Astrocyte (in vitro differentiated cells and primary cell): ENCODE measurements around the gene DIP2C. TPM values are rescaled to one million over a fixed set of nuclear protein-coding genes. Genes with fewer than 3 reads are reported as not detected.
A peak's percentile ranks its signal among the peaks of the same experiment; 100 is the strongest.

Experiments used
- DNase-seq: peaks from one replicate; pipeline ENCODE4 v3.0.0-alpha.2; 2010; ENCODE audit warnings: low read depth
- FAIRE-seq: peaks from 2 replicates; lab custom pipeline; 2011; peaks lifted over from hg19 to GRCh38; lab: Jason Lieb, UNC
- H2AFZ ChIP-seq: 2 replicates; pipeline ENCODE4 v1.6.0; 2012; ENCODE audit warnings: low read depth, low read length, inconsistent platforms
- H3K27ac ChIP-seq: 2 replicates; pipeline ENCODE4 v1.5.1; 2011; ENCODE audit warnings: low read depth, low read length, inconsistent platforms
- H3K27me3 ChIP-seq: 2 replicates; pipeline ENCODE4 v1.6.0; 2011; ENCODE audit warnings: low read length, inconsistent platforms; ENCODE audit not compliant: insufficient read depth
- H3K36me3 ChIP-seq: 2 replicates; pipeline ENCODE4 v1.5.1; 2011; ENCODE audit warnings: low read length, inconsistent platforms; ENCODE audit not compliant: insufficient read depth
- H3K4me1 ChIP-seq: 2 replicates; pipeline ENCODE4 v1.5.1; 2011; ENCODE audit warnings: low read length, inconsistent platforms; ENCODE audit not compliant: insufficient read depth
- H3K4me2 ChIP-seq: 2 replicates; pipeline ENCODE4 v1.6.0; 2012; ENCODE audit warnings: low read length, inconsistent platforms
- H3K4me3 ChIP-seq: 2 replicates; pipeline ENCODE4 v1.5.1; 2011; ENCODE audit warnings: low read depth, mild to moderate bottlenecking, low read length, inconsistent platforms; ENCODE audit not compliant: insufficient read depth
- H3K79me2 ChIP-seq: 2 replicates; pipeline ENCODE4 v1.6.0; 2012; ENCODE audit warnings: mild to moderate bottlenecking, low read length, inconsistent platforms; ENCODE audit not compliant: insufficient read depth
- H3K9ac ChIP-seq: 2 replicates; pipeline ENCODE4 v1.6.0; 2012; ENCODE audit warnings: mild to moderate bottlenecking, low read length, inconsistent platforms
- H3K9me3 ChIP-seq: 2 replicates; pipeline ENCODE4 v1.5.1; 2012; ENCODE audit warnings: low read depth, mild to moderate bottlenecking, low read length, inconsistent platforms; ENCODE audit not compliant: insufficient read depth
- H4K20me1 ChIP-seq: 2 replicates; pipeline ENCODE4 v1.6.0; 2012; ENCODE audit warnings: low read length, inconsistent platforms; ENCODE audit not compliant: insufficient read depth
- H3K27ac Mint-ChIP-seq: one replicate; pipeline ENCODE4 v1.8.0; 2021; ENCODE audit warnings: mild to moderate bottlenecking, mixed read lengths; ENCODE audit not compliant: unreplicated experiment
- H3K27me3 Mint-ChIP-seq: one replicate; pipeline ENCODE4 v1.8.0; 2021; ENCODE audit warnings: low read depth, mixed read lengths; ENCODE audit not compliant: unreplicated experiment
- H3K36me3 Mint-ChIP-seq: one replicate; pipeline ENCODE4 v1.8.0; 2021; ENCODE audit warnings: low read depth, mixed read lengths; ENCODE audit not compliant: unreplicated experiment
- H3K4me1 Mint-ChIP-seq: one replicate; pipeline ENCODE4 v1.8.0; 2021; ENCODE audit warnings: low read depth, mixed read lengths; ENCODE audit not compliant: unreplicated experiment
- H3K4me3 Mint-ChIP-seq: one replicate; pipeline ENCODE4 v1.8.0; 2021; ENCODE audit warnings: mild to moderate bottlenecking, moderate library complexity, mixed read lengths; ENCODE audit not compliant: unreplicated experiment
- H3K9me3 Mint-ChIP-seq: one replicate; pipeline ENCODE4 v1.8.0; 2021; ENCODE audit warnings: mild to moderate bottlenecking, mixed read lengths; ENCODE audit not compliant: unreplicated experiment
- EZH2 ChIP-seq: IDR thresholded peaks from 2 replicates; pipeline ENCODE4 v1.6.1; 2012; ENCODE audit warnings: mild to moderate bottlenecking, low read length, inconsistent platforms; ENCODE audit not compliant: insufficient read depth
- total RNA-seq: library from RNA; stranded (reverse); gene quantifications from 2 replicates; pipeline ENCODE4 v1.2.1, GENCODE V29; 2021
- TF ChIP-seq, protein P1 (sequence below): IDR thresholded peaks from 2 replicates; pipeline ENCODE4 v1.5.1; 2011; ENCODE audit warnings: low read depth, mild to moderate bottlenecking, inconsistent platforms, low read length, moderate library complexity; ENCODE audit not compliant: insufficient read depth

The DIP2C gene
- total RNA-seq, 1 donor from 2014 or later = 27.3 TPM

DNA sequence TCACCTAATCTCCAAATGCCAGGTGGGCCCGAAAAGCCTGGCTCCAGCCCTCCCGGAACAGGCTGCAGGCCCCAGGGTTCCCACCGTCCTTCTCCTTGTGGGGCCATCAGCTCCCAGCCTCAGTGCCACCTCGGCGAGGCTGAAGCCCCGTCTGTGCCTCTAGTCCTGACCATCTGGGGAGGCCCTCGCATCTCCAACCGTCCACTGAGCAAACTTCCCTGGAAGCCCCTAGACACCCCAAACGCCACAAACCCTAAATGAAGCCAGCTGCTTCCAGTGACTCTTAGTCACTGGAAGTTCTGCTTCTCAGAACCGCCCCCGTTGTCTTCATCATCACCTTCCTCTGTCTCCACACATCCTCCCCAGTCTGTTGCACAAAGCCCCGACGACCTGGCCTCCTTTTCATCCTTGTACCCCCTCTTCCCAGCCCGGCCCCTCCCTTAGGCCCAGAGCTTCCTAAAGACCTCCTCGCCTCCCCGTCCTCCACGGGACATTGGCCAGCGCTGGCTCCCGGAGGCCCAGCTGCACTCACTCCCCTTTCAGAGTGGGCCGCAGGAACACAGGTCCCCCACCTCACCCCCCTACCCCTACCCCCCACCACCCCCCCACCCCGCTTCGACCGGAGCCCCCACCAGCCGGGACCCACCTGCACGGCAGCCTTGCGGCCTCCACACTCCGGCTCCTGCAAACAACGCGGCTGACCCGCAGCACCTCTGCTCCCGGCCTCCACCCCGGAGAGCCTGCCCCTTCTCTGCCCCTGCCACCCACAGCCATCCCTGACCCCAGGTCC lies 1.1 kb upstream of the DIP2C start:
- H3K36me3 ChIP-seq = no peaks in the 10 kb centered on the region
- H3K9me3 ChIP-seq = no peaks in the 10 kb centered on the region
- H2AFZ ChIP-seq = peak overlapping the region; percentile 86
- H3K79me2 ChIP-seq = peaks cover 37% of the 10 kb centered on the region
- no peaks in the 10 kb centered on the region for H3K27me3 ChIP-seq
- Mint-ChIP-seq H3K36me3 (peaks cover 3% of the 10 kb centered on the region), H3K4me3 (peak overlapping the region; percentile 81), H3K9me3 (no peaks in the 10 kb centered on the region), H3K4me1 (peaks cover 35% of the 10 kb centered on the region), H3K27me3 (no peaks in the 10 kb centered on the region), H3K27ac (peak overlapping the region; percentile 6)
- peak overlapping the region; percentile 87 for H3K4me2 ChIP-seq
- H3K27ac ChIP-seq = peak overlapping the region; percentile 60
- H3K9ac ChIP-seq = peak overlapping the region; percentile 76
- DNase-seq (no peak), FAIRE-seq (no peak)
- peak overlapping the region; percentile 63 for H3K4me3 ChIP-seq
- H3K4me1 ChIP-seq = peaks cover 19% of the 10 kb centered on the region
- peaks cover 28% of the 10 kb centered on the region for H4K20me1 ChIP-seq
- no peak for TF ChIP-seq EZH2
- TF ChIP-seq, protein P1, sequence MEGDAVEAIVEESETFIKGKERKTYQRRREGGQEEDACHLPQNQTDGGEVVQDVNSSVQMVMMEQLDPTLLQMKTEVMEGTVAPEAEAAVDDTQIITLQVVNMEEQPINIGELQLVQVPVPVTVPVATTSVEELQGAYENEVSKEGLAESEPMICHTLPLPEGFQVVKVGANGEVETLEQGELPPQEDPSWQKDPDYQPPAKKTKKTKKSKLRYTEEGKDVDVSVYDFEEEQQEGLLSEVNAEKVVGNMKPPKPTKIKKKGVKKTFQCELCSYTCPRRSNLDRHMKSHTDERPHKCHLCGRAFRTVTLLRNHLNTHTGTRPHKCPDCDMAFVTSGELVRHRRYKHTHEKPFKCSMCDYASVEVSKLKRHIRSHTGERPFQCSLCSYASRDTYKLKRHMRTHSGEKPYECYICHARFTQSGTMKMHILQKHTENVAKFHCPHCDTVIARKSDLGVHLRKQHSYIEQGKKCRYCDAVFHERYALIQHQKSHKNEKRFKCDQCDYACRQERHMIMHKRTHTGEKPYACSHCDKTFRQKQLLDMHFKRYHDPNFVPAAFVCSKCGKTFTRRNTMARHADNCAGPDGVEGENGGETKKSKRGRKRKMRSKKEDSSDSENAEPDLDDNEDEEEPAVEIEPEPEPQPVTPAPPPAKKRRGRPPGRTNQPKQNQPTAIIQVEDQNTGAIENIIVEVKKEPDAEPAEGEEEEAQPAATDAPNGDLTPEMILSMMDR = no peak

DNA sequence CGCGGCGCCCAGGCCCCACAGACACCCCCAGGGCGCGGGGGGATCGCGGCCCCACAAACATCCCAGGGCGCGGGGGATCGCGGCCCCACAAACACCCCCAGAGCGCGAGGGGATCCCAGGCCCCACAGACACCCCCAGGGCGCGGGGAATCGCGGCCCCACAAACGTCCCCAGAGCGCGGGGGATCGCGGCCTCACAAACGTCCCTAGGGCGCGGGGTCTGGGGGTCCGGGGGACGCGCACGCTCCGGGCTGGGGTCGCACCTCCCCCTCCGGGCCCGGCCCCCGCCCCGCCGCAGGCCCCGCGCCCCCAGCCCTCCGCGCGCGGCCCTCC lies 382 bp downstream of the DIP2C start:
- Histone ChIP-seq H3K27me3 (no peaks in the 10 kb centered on the region), H3K9ac (peak overlapping the region; percentile 89), H2AFZ (peak overlapping the region; percentile 61), H3K79me2 (peaks cover 50% of the 10 kb centered on the region), H3K27ac (peak overlapping the region; percentile 72), H3K4me2 (peak overlapping the region; percentile 98), H3K4me1 (peaks cover 24% of the 10 kb centered on the region), H3K9me3 (no peaks in the 10 kb centered on the region), H4K20me1 (peaks cover 39% of the 10 kb centered on the region), H3K36me3 (no peaks in the 10 kb centered on the region), H3K4me3 (peak overlapping the region; percentile 85)
- no peak for FAIRE-seq
- no peak for DNase-seq
- Mint-ChIP-seq H3K27me3 (no peaks in the 10 kb centered on the region), H3K4me3 (no peak overlapping the region), H3K27ac (no peak overlapping the region), H3K4me1 (peaks cover 45% of the 10 kb centered on the region), H3K9me3 (no peaks in the 10 kb centered on the region), H3K36me3 (peaks cover 3% of the 10 kb centered on the region)
- TF ChIP-seq, protein P1 = no peak
- TF ChIP-seq EZH2 = no peak
